HG03558 (cell line): ENCODE results near the gene LCE6A.

Source experiments
- ATAC-seq: cut with Tn5 transposase; IDR thresholded peaks from one replicate; pipeline ENCODE4 v1.9.1; 2021; ENCODE audit warnings: moderate number of reproducible peaks; ENCODE audit not compliant: unreplicated experiment; ENCODE audit errors: extremely low read depth

Gene LCE6A, protein sequence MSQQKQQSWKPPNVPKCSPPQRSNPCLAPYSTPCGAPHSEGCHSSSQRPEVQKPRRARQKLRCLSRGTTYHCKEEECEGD

DNA sequence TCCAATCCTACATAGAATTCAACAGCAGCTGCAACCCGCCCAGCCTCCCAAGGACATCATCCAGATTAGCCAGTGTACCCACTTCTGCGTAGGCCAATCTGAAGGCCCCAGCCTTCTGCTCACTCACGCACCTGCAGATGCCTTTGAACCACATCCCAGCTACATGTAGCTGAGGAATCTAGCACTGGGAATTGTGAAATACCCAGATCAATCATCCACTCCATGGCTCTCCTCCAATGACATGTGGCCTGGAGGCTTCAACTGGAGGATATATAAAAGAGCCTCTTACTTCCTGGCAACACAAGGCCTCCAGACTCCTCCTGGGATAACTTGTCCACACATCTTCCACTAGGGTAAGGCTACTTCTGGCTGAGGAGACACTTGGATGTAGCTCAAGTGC lies at the start of gene LCE6A:
TSS of gene LCE6A (plus strand) at position 301 of the 400 bp plus-strand sequence. CDS start 665 bp downstream, outside the sequence.
- ATAC-seq, result no peak

DNA sequence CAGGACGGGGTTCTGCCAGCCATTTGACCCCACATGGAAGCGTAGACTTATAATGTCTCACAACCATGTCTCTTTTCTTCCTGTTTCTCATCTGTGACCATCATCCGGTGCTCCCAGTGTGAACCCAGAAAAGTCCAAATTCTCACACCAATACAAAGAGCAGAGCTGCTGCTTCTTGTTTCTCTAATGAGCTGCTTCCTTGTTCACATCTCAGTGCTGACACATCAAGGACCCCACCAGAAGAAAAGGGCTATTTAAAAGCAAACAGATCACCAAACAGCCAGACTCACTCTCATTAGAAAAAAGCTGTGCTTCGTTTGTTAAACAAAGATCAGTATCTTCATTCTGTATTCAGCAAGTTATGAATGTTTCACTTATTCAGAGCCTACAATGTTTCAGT lies 47.0 kb upstream of the LCE6A start:
- no peak for ATAC-seq

DNA sequence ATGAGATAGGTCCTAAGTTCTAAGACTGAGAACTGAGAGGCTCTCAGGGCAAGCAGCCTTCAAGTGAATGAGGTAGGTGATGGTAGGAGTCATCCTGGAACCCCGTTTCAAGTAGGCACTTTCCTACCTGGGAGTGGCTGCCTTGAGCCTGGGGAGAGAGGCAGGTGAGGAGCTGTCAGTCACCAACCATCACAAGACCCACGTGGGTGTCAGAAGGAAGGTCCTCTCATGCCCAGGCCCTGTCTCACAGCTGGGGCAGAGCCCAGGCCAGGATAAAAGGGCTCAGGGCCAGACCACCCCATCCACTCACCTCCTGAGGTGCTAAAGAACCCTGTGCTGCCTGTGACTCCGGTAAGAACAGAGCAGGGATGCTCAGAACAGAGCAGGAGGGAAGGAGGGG lies 46.2 kb upstream of the LCE6A start, which contains the start of gene LCE1D:
TSS of gene LCE1D (plus strand) at position 301 of the 400 bp plus-strand sequence. CDS start 1,074 bp downstream, outside the sequence.
- ATAC-seq, result no peak

DNA sequence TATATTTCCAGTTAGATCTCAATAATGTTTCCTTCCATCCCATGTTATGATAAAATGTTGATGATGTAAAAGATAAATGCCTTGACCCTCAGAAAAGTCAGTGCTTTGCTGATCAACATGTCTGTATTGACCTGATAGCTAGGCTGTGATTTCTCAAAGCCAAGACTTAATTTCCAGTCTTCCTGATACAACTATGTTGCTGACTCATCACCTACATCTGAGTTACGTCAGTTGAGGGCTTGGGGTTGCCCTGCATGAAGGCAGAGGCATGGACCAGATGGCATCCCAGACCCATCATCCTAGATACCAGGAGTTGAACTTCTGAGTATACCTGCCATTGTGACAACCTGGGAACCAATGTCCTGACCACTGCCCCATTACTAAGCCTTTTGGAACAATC lies 41.3 kb upstream of the LCE6A start:
- ATAC-seq, result no peak

DNA sequence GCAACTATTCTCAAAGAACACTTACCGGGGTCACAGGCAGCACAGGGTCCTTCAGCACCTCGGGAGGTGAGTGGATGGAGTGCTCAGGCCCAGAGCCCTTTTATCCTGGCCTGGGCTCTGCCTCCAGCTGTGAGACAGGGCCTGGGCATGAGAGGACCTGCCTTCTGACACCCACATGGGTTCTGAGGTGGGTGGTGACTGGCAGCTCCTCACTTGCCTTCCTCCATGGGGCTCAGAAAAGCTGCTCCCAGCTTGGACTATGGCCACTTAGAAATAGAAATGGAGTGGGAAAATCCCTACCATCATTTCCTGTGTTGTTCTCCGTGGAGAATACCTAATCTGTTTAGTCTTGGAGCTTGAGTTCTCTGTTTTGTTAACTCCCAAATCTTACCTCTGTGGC lies 36.1 kb upstream of the LCE6A start, which contains the start of gene LCE1C:
TSS of gene LCE1C (minus strand) at position 76 of the 400 bp plus-strand sequence. CDS start 1,173 bp downstream, outside the sequence.
- no peak for ATAC-seq

DNA sequence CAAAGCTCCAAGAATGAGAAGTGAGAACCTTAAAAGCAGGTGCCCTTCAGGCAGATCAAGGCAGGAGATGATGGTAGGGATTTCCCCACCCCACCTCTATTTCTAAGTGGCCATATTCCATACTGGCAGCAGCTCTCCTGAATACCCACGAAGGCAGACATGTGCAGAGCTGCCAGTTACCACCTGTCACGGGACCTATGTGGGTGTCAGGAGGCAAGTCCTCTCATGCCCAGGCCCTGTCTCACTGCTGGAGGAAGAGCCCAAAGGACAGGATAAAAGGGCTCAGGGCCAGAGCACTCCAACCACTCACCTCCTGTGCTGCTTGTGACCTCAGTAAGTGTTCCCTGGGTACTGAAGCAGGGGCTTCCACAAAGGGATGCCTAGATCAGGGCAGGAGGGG lies 31.6 kb upstream of the LCE6A start:
- no peak for ATAC-seq

DNA sequence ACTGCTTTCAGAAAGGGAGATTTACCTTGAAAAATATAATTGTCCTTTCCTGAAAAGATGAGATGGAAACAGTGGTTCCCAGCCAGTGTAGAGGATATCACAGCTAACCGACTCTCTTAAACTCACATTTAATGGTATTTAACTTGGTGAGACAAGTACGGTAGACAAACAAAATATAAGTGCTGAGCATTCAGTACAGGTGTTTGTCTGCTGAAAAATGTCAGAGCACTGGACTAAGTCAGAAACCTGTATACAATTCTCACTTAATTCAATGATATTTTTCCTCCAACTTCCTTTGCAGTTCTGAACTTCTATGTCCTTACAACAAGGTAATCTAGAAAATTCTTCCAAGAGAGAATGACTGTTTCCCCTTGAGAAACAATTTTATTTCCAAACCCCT lies 31.0 kb upstream of the LCE6A start, which contains the start of gene LCE1B:
TSS of gene LCE1B (plus strand) at position 301 of the 400 bp plus-strand sequence. CDS start 476 bp downstream, outside the sequence.
- ATAC-seq, result no peak

DNA sequence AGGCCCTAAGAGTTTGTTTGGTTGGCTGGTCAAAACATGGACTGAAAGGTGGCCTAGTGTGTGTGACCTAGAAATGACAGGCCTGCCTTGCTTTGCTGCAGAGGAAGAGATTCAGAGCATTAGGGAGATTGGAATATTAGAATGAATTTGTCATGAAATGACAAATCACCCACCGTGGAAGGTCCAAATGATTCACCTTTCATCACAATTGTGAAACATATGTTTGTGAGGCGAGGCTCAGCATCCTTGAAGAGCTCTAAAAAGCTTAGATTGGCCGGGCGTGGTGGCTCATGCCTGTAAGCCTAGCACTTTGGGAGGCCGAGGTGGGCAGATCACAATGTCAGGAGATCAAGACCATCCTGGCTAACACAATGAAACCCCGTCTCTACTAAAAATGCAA lies 25.3 kb upstream of the LCE6A start:
- ATAC-seq, result no peak

DNA sequence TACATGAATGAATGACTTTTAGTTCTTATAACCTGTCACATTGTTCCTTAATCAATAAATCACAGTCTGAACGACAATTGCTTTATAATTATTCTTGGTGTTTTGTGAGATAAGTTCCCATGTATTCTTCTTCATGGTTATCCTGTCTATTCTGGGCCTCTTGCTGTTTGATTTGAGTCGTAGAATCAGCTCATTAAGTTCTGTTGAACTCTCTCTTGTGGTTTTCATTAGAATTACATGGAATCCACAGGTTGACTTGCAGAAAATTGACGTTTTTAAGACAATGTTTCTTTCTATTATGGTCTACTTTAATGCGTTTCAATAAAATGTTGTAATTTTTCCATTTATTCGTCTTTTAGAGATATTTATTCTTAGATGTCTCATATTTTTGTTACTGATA lies 19.4 kb upstream of the LCE6A start:
- ATAC-seq, result no peak

DNA sequence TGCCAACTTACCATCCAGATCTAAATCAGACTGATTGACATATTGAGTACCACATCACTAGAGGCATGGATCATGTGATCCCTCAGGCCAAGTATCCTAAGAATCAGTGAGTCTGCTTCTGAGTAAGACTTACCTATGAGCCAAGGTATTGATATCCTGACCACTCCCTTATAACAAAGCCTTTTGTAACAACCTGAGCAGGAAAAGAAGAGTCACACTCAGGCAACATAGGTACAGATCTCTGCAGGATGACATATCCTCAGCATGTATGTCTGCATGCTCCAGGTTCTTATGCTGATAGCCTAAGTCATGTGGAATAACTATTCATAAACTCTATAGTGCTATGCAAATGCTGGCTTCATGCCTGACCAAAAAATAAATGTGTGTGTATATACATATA lies 17.7 kb upstream of the LCE6A start:
- ATAC-seq, result no peak

DNA sequence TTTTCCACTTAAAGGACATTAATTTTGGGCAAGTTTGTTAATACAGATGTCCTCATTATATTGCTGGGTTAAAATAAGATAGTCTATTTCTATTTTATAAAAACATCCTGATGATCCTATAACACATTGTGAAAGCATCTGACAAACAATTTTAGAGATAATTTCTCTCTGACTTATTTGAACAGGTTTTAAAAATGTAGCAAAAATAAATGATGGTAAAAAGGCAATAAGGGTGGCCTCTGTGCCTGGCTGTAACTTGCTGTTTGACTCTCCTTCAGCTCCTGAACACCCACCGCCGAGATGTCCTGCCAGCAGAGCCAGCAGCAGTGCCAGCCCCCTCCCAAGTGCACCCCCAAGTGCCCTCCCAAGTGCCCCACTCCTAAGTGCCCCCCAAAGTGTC lies 15.5 kb upstream of the LCE6A start, which contains the start of gene LCE1A:
TSS of gene LCE1A (plus strand) at position 301 of the 400 bp plus-strand sequence. CDS start at position 301, 0 bp downstream.
- ATAC-seq, result no peak

DNA sequence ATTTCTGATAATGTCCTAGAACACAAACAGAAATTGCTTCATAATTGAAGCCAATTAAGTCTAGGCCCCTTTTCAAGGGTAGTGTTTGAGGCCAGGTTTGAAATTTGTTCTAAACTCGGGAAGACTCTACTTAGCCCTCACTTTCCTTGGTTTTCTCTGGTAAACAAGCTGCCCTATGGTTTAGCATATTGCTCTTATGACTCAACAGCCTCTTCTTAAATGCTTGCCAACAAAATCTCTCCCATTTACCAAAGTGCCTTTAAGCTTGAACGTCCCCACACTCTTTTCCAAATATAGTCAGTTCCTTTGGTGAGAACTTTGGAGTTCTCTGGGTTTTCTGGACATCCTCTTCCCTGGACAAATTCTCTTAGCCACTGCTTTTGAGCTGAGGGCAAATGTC lies 5.8 kb upstream of the LCE6A start:
- no peak for ATAC-seq

DNA sequence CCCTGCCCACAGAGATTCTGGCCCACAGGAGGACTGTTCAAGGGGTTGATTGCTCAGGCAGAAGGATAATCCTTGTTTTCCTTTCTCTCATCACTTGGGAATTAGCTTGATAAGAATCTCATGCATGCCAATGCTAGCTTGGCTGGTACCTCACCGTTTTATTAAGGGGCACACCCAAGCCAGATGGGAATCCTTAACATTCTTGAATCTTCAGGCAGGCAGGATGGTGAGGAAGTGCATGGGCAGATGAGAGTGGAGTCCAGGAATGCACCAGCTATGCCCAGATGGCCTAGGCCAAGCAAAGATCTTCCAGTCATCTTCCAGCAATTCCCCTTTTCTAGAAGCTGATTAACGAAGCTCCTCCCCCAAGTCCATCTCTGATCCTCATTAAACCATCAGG lies 13.0 kb downstream of the LCE6A start:
- ATAC-seq, result no peak

DNA sequence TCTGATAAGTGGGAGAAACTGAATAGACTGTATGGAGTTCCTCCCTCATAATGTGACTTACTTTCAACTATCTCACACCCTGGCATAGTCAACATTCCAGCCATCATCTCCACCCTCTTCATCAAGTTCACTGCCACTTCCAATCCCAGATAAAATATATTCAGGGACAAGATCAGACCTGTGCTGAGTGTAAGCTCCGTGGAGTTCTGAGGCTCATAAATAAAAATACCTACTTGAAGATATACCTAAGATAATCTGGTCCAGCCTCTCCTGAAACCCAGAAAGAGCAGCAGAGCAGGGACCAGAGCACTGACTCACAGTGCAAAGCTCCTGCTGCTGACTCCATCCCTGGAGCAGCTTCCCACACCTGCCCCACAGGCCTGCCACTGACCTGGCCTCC lies 15.4 kb downstream of the LCE6A start:
- ATAC-seq, result no peak

DNA sequence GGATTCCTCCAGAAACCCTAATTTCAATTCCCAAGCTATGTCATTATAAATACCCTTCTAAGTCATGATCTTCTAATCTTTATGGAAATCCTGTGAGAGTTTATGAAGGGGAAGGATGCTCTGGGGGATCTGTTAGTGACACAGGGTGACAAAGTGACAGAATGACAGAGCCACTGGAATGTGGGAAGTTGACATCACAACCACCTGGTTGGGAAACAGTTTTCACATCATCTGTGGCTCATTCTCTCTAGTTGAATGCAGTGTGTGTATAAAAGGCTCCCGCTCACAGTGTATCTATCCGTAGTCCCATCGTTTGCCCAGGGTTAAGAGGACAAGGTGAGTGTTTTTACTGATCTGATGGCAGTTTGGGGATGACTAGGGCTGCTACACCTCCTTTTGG lies 17.0 kb downstream of the LCE6A start, which contains the start of gene LCE7A:
TSS of gene LCE7A (plus strand) at position 301 of the 400 bp plus-strand sequence. CDS start 702 bp downstream, outside the sequence.
- no peak for ATAC-seq

DNA sequence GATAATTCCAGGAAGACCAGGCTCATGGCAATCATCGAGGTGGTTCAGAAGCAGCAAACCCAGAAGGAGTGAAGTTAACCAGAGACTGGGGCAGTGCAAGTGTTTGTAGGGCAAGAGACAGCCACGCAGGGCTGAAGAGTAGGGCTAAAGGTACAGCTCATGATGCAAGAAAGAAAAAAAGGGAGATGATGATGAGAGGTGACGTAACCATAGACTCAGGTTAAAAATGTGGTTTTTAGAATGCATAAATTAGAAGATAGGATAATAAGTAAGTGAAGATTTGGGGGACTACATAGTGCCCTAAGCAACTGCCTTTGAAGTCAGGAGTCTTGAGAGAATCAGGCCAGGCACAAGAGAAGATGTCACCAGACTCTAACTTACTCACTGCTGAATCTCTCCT lies 17.5 kb downstream of the LCE6A start:
- no peak for ATAC-seq

DNA sequence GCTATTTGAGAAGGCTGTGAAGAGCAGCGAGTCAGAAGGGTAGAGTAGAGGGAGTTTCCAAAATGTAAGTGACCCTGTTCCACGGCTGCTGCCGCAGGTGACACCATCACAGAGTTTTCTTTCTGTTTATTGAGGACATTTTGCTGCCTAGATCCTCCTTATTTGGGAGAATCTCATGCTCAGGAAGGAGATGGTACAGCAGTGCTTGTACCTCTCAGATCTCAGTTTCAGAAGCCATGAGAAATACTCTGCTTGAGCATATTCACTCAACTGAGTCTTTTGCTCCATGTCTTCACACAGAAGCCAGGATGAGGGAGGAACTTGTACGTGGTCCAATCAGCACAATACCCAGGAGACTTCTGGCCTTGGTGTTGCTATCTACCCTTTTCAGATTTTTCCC lies 18.7 kb downstream of the LCE6A start:
- ATAC-seq, result no peak

DNA sequence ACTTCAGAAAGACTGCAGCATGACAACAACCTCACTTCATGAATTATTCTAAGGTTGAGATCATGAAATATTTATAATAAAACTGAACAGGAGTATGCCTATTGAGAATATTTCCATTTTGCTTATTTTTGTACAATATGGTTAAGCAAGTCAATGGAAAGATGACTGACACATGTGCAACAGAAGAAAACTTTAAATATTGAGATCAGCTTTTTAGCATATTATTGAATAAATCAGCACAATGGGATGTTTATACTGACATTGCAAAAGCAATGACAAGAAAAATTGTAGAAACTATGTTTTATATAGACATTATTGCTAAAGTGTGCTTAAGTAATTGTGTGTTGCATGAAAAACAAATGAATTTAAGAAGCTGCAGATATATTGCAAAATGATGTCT lies 21.8 kb downstream of the LCE6A start:
- ATAC-seq, result no peak

DNA sequence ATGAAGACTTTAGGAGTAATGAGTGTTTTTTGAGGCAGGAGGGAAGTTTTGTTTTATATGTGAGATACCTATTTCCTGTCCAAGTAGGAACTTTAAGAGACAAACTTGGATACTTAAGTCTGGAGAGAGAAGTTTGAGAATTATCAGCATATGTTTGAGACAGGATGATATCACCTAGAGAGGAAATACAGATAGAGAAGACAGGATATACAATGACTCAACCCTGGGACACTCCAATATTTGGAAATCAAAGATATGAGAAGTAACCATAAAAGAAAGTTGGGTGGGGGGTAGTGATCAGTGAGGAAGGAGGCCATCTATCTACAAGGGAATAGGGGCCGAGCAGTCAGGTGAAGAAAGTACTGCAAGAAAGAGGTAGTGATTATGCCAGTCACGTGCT lies 23.7 kb downstream of the LCE6A start:
- no peak for ATAC-seq

DNA sequence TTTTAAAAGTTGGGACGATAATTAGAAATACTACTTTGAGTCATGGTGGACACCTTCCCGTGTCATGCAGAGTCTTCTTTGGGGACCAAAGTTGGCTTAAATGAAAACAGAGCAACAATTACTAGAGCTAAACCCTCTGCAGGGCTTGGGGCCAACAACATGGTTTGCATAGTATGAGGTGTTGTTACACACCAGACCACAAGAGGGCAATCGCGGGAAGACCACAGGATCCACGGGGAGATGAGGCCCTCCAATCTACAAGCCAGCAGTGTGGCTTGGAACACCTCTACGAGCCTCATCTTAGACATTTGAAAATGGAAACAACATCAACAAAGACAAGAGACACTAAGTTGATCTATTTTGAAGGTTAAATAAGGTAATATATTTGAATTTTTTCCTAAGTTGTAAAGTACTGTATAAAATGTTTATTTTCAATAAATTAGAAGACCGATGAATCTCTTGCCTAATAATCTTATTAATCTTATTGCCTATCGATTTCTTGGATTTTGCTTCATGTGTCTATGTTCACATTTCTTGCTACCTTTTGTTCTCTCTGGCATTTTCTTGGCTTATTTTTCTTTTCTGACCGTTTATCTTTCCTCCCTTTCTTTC lies 27.3 kb downstream of the LCE6A start:
- no peak for ATAC-seq

DNA sequence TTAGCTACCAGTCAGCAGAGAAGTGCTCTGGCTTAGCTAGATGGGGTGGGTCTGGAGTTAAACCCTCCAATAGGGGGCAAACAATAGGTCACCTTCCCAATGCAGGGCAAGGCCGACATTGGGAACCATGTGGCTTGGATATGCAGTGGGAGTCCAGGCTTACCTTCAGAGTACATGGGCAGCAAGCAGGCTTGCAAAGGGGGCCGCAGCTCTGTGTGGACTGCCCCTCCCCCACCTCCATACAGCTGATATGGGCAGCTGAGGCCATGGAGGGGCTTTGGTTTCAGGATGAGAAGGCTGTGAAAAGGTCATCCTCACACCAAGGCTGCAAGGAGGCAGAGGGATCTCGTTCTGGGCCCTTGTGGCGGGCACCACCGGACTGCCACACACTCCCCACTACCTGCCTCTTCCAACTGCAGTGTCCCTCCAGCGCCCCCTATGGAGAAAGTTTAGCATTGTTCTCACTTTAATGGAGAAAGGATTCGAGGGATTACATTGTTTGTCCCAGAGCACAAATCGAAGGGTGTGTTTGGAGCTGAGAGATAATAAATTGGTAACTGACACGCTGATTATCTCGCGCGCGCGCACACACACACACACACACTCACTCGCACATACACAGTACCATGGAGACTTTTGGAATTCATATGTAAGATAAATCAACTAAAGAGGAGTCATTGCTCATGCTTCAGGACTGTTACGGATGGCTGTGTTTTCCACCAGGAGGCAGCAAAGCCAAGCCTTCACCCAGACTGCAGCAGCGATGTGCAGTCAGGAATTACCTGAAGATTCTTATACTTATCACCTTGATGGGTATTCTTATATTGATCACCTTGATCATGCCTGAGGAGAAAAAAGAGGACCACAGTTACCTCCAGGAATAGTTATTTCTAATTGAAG lies 28.4 kb downstream of the LCE6A start:
- ATAC-seq, result no peak
